ENCODE measurements around the gene GDI2. TPM values are rescaled to one million over a fixed set of nuclear protein-coding genes. Genes with fewer than 3 reads are reported as not detected.

The GDI2 gene
- total and polyA plus RNA-seq, 2 of the 13 experiments (the other 11 are each of a cell fraction or from before 2014, with no cell fraction given): 153 to 477 TPM

GRCh38 chr10:5860066-5860465 lies 46.8 kb upstream of the GDI2 start:
- no peak for TF ChIP-seq REPIN1 (CRISPR knock-in tag; IDR thresholded peaks at IDR 0.05; ENCODE audit: borderline replicate concordance, low read depth)
- no peak for TF ChIP-seq ASH2L (IDR thresholded peaks at IDR 0.05; ENCODE audit: insufficient read length, low read depth, low read length)
- no peak for TF ChIP-seq MLXIP (CRISPR knock-in tag; IDR thresholded peaks at IDR 0.05; ENCODE audit: borderline replicate concordance)
- TF ChIP-seq ZNF629 (CRISPR knock-in tag; conservative IDR thresholded peaks at IDR 0.05): no peak
- Histone ChIP-seq H3K36me3 (replicated peaks in 1 of 2; ENCODE audit: control insufficient read depth in 1 of 2, insufficient read depth in 2 of 2, low read length in 2 of 2) (no peaks in the 10 kb centered on the region), H3K79me2 (ENCODE audit: insufficient read depth, low read length) (no peaks in the 10 kb centered on the region), H3K4me2 (ENCODE audit: low read depth, low read length) (no peak overlapping the region), H3K27me3 (ENCODE audit: control insufficient read depth in 1 of 2, insufficient read depth in 2 of 2, low read length in 2 of 2) (no peaks in the 10 kb centered on the region), H4K20me1 (ENCODE audit: insufficient read depth, low read length) (no peaks in the 10 kb centered on the region), H2AFZ (ENCODE audit: low read length) (no peak overlapping the region), H3K4me3 (replicated peaks in 1 of 3; ENCODE audit: insufficient read depth in 1 of 3, low read depth in 2 of 3, low read length in 3 of 3) (no peak overlapping the region), H3K9ac (ENCODE audit: insufficient read depth, low read depth, low read length) (no peak overlapping the region), H3K9me3 (ENCODE audit: low read length) (no peaks in the 10 kb centered on the region), H3K4me1 (ENCODE audit: insufficient read depth, low read length) (peaks cover 47% of the 10 kb centered on the region), H3K27ac (ENCODE audit: extremely low read length, insufficient read depth, low read length) (no peak overlapping the region)
- ATAC-seq (no peak), DNase-seq (ENCODE audit: low spot score) (no peak), FAIRE-seq (no peak)
- no TSS peak for BruUV-seq (replicated peaks)
- intact Hi-C loops (cut with micrococcal nuclease; ENCODE audit: unreplicated experiment): no loop called here
- 95% methylated on average over 7 of the region's 7 CpGs for WGBS (ENCODE audit: low lambda C conversion rate)
- POLR2A ChIA-PET: no interaction called here
- in situ Hi-C loops (cut with HindIII; ENCODE audit: extremely low pct_ligation_motif_present, low pct_unique_long_range_greater_than_20kb): no loop called here
- CTCF ChIA-PET (ENCODE audit: low intra/inter-chr PET ratio, low total read pairs): no interaction called here

DNA sequence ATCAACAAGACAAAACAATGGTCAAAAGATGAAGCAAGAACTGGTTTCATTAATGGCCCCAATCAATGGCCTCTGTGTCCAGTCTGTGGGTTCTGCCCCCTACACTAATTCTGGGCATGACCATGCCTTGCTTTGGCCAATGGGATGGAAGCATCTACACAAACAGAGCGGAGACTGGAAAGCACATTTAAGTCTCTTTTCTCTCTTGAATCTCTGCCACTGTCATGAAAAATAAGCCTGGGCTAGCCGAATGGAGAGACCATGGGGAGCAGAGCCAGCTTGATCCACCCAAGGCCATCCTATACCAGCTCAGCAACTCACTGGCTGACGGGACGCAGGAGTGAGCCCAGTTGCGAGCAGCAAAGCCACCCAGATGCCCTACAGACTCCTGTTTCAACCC lies 45.6 kb upstream of the GDI2 start:
- no peak overlapping the region for H3K9ac ChIP-seq (ENCODE audit: insufficient read depth, low read depth, low read length)
- H3K27ac ChIP-seq (ENCODE audit: extremely low read length, insufficient read depth, low read length): no peak overlapping the region
- H2AFZ ChIP-seq (ENCODE audit: low read length): no peak overlapping the region
- H3K27me3 ChIP-seq (ENCODE audit: control insufficient read depth in 1 of 2, insufficient read depth in 2 of 2, low read length in 2 of 2): no peaks in the 10 kb centered on the region
- no peak overlapping the region for H3K4me2 ChIP-seq (ENCODE audit: low read depth, low read length)
- no peaks in the 10 kb centered on the region for H3K79me2 ChIP-seq (ENCODE audit: insufficient read depth, low read length)
- no TSS peak for BruUV-seq (replicated peaks)
- WGBS (ENCODE audit: low lambda C conversion rate): 96% methylated on average over 5 of the region's 5 CpGs
- in situ Hi-C loops (cut with HindIII; ENCODE audit: extremely low pct_ligation_motif_present, low pct_unique_long_range_greater_than_20kb) (no loop called here), intact Hi-C loops (cut with micrococcal nuclease; ENCODE audit: unreplicated experiment) (no loop called here)
- DNase-seq (ENCODE audit: low spot score) (no peak), FAIRE-seq (no peak), ATAC-seq (no peak)
- ChIA-PET CTCF (ENCODE audit: low intra/inter-chr PET ratio, low total read pairs) (no interaction called here), POLR2A (interaction anchor here (1.1 kb wide), 1 partner anchor 45 kb away, joined by 5 read pairs; the partner anchor contains the start of gene GDI2)
- H3K4me1 ChIP-seq (ENCODE audit: insufficient read depth, low read length): peaks cover 48% of the 10 kb centered on the region
- H3K36me3 ChIP-seq (replicated peaks in 1 of 2; ENCODE audit: control insufficient read depth in 1 of 2, insufficient read depth in 2 of 2, low read length in 2 of 2): no peaks in the 10 kb centered on the region
- H3K9me3 ChIP-seq (ENCODE audit: low read length): no peaks in the 10 kb centered on the region
- no peak overlapping the region for H3K4me3 ChIP-seq (replicated peaks in 1 of 3; ENCODE audit: insufficient read depth in 1 of 3, low read depth in 2 of 3, low read length in 3 of 3)
- TF ChIP-seq TMF1 (CRISPR knock-in tag; IDR thresholded peaks at IDR 0.05; ENCODE audit: low read depth): no peak
- TF ChIP-seq ZNF781 (CRISPR knock-in tag; IDR thresholded peaks at IDR 0.05; ENCODE audit: borderline replicate concordance, not compliant biosample characterization): no peak
- H4K20me1 ChIP-seq (ENCODE audit: insufficient read depth, low read length): no peaks in the 10 kb centered on the region
